ENCODE data around the gene SCEL.

- TF ChIP-seq CTCF (IDR thresholded peaks at IDR 0.05), result no peak
- no peak for TF ChIP-seq POLR2A (IDR thresholded peaks at IDR 0.05; ENCODE audit: low read depth)
- no peak for TF ChIP-seq POLR2AphosphoS5 (IDR thresholded peaks at IDR 0.05)
- TF ChIP-seq EP300 (IDR thresholded peaks at IDR 0.05), result no peak
These were observed 12.6 kb downstream of the SCEL start for GRCh38 chr13:77548095-77548494.

Measured in esophagus muscularis mucosa (tissue), 4 donors.